Naive thymus-derived CD4-positive, alpha-beta T cell (primary cell): ENCODE data around the gene SYVN1. TPM values are rescaled to one million over a fixed set of nuclear protein-coding genes. Genes with fewer than 3 reads are reported as not detected.

Experiments
- ATAC-seq: fragments of 150-1000 bp; cut with Tn5 transposase; 2 replicates; pipeline ENCODE4 v1.10.0; 2021; ENCODE audit warnings: mild to moderate bottlenecking, moderate library complexity
- CTCF ChIA-PET: fragments of 350-600 bp; sonication (Branson Sonifier 250); formaldehyde crosslinking; loops from one replicate; lab custom pipeline; 2021; ENCODE audit warnings: antibody characterized with exemption; lab: Charles Lee
- POLR2A ChIA-PET: fragments of 350-600 bp; sonication (Branson Sonifier 250); formaldehyde crosslinking; loops from one replicate; lab custom pipeline; 2021; ENCODE audit warnings: antibody characterized with exemption, inconsistent platforms; lab: Charles Lee
- DNase-seq, 9 donors: peaks; one replicate each; pipeline versions ENCODE4 v3.0.0 to v3.0.0-alpha.2; 2020 to 2022; ENCODE audit warnings: mixed read lengths in 1 of 9
- H3K27ac ChIP-seq: one replicate; pipeline ENCODE4 v1.7.0; 2013; ENCODE audit warnings: mild to moderate bottlenecking, low read depth, low read length, moderate library complexity
- H3K27me3 ChIP-seq, 2 donors: one replicate each; pipeline ENCODE4 v1.7.0; 2013; ENCODE audit warnings: low read length in 2 of 2, mild to moderate bottlenecking in 2 of 2, moderate library complexity in 2 of 2; ENCODE audit not compliant: control insufficient read depth in 2 of 2, insufficient read depth in 2 of 2
- H3K36me3 ChIP-seq, 3 experiments: 1 replicate in 2 of 3; 2 replicates in 1 of 3; pipeline ENCODE4 v1.7.0; 2013; ENCODE audit warnings: low read length in 3 of 3, mild to moderate bottlenecking in 3 of 3, moderate library complexity in 1 of 3; ENCODE audit not compliant: insufficient read depth in 3 of 3, control insufficient read depth in 2 of 3
- H3K4me1 ChIP-seq, 2 donors: one replicate each; pipeline ENCODE4 v1.7.0; 2013; ENCODE audit warnings: low read length in 2 of 2, mild to moderate bottlenecking in 2 of 2, moderate library complexity in 1 of 2; ENCODE audit not compliant: control insufficient read depth in 2 of 2, insufficient read depth in 2 of 2
- H3K4me3 ChIP-seq: 2 replicates; pipeline ENCODE4 v1.7.0; 2013; ENCODE audit warnings: mild to moderate bottlenecking, low read length
- H3K9me3 ChIP-seq, 3 experiments: 1 replicate in 2 of 3; 2 replicates in 1 of 3; pipeline ENCODE4 v1.7.0; 2013; ENCODE audit warnings: low read length in 3 of 3; ENCODE audit not compliant: control insufficient read depth in 2 of 3
- H3K27ac Mint-ChIP-seq, 9 donors: one replicate each; pipeline ENCODE4 v1.8.0; 2020 to 2022; ENCODE audit warnings: mixed read lengths in 9 of 9, mild to moderate bottlenecking in 8 of 9, moderate library complexity in 5 of 9, inconsistent platforms in 2 of 9
- H3K27me3 Mint-ChIP-seq, 5 donors: one replicate each; pipeline ENCODE4 v1.8.0; 2021 to 2022; ENCODE audit warnings: mixed read lengths in 5 of 5, mild to moderate bottlenecking in 1 of 5
- H3K36me3 Mint-ChIP-seq, 5 donors: one replicate each; pipeline ENCODE4 v1.8.0; 2020 to 2022; ENCODE audit warnings: mixed read lengths in 5 of 5, mild to moderate bottlenecking in 3 of 5, inconsistent platforms in 1 of 5
- H3K4me1 Mint-ChIP-seq, 7 donors: one replicate each; pipeline ENCODE4 v1.8.0; 2020 to 2022; ENCODE audit warnings: mixed read lengths in 7 of 7, mild to moderate bottlenecking in 3 of 7, inconsistent platforms in 1 of 7
- H3K4me3 Mint-ChIP-seq, 10 donors: one replicate each; pipeline ENCODE4 v1.8.0; 2020 to 2022; ENCODE audit warnings: mild to moderate bottlenecking in 10 of 10, mixed read lengths in 10 of 10, moderate library complexity in 6 of 10, inconsistent platforms in 2 of 10
- H3K9me3 Mint-ChIP-seq, 11 donors: one replicate each; pipeline ENCODE4 v1.8.0; 2020 to 2022; ENCODE audit warnings: mixed read lengths in 11 of 11, mild to moderate bottlenecking in 4 of 11, inconsistent platforms in 1 of 11, moderate library complexity in 1 of 11
- intact Hi-C, 2 donors: fragments of 100-400 bp; cut with micrococcal nuclease; formaldehyde crosslinking; loops; one replicate each; pipeline ENCODE4 v1.15.1; 2023
- polyA plus RNA-seq, 2 donors: library from polyadenylated mRNA; unstranded; fragments of 300-500 nt; fragmentation: Illumina TruSeq; gene quantifications; one replicate each; pipeline ENCODE4 v1.2.3, GENCODE V29; 2021
- total RNA-seq, 6 experiments: library from RNA in 5 of 6; stranded (reverse) in 5 of 6; gene quantifications; 1 replicate in 5 of 6; 2 replicates in 1 of 6; pipeline ENCODE4 v1.2.3 and lab custom pipeline; 2021 to 2026

Gene SYVN1
- total RNA-seq: 10 to 100 TPM; 61.0 to 84.6 (median 67.9) TPM
- 10 to 100 TPM in 1 of 2 donors, 1 to 10 TPM in 1; 8.6 to 15.0 TPM for polyA plus RNA-seq
- 76.1 reads per million, percentile 79 among the genes with 10 or more reads in this experiment for total RNA-seq (lab: John Stamatoyannopoulos, UW)

GRCh38 chr11:65134240-65134951 lies at the start of gene SYVN1:
Gene SYVN1, minus strand, starts transcription at chr11:65134519. Its CDS starts 918 bp downstream, at chr11:65133601.
- DNase-seq (peak; percentile 88 to 95 (median 93)), ATAC-seq (peak; percentile 88)
- peak within 1 kb of the TSS; percentile 90 for H3K4me3 ChIP-seq
- H3K36me3 Mint-ChIP-seq: peaks cover 0 to 16% (median 4%) of the 10 kb centered on the region in 5 donors
- peaks cover 0 to 46% (median 23%) of the 10 kb centered on the region in 3 experiments for H3K36me3 ChIP-seq
- ChIA-PET CTCF (interaction anchor here (0.6 to 2.6 kb wide), 6 partner anchors 12 to 1298 kb away, joined by 3 to 12 read pairs (median 3); partner anchors contain the start of genes FAU and MRPL49), POLR2A (interaction anchor here (0.6 to 8.9 kb wide), 47 partner anchors 8 to 1248 kb away, joined by 3 to 237 read pairs (median 4); partner anchors contain the start of genes CAPN1, CDC42EP2, CDCA5 and DPF2)
- H3K4me1 ChIP-seq: peaks cover 10 to 21% of the 10 kb centered on the region in 2 donors
- peaks cover 0 to 3% (median 0%) of the 10 kb centered on the region in 11 donors for H3K9me3 Mint-ChIP-seq
- H3K27ac Mint-ChIP-seq: peak within 1 kb of the TSS; percentile 97 to 100 (median 99)
- H3K4me1 Mint-ChIP-seq: peaks cover 31 to 50% (median 40%) of the 10 kb centered on the region in 7 donors
- intact Hi-C loops: loop anchor here (1.0 to 2.0 kb wide), 6 partner anchors 17 to 481 kb away; partner anchors contain the start of genes PCNX3 (in 2 of the 2), MAP3K11 (in 1 of the 2), SNX15 (in 1 of the 2) and TIGD3 (in 1 of the 2)
- H3K4me3 Mint-ChIP-seq: peak within 1 kb of the TSS; percentile 89 to 100 (median 99)
- H3K9me3 ChIP-seq: no peaks in the 10 kb centered on the region
- peak within 1 kb of the TSS; percentile 99 for H3K27ac ChIP-seq
- H3K27me3 Mint-ChIP-seq: no peaks in the 10 kb centered on the region
- H3K27me3 ChIP-seq: no peaks in the 10 kb centered on the region

- H3K27me3 ChIP-seq: no peaks in the 10 kb centered on the region
- DNase-seq (no peak), ATAC-seq (no peak)
- ChIA-PET POLR2A (interaction anchor here (0.9 to 4.4 kb wide), 2 partner anchors 48 to 274 kb away, joined by 4 to 43 read pairs; partner anchors contain the start of gene SYVN1), CTCF (interaction anchor here (0.8 to 1.0 kb wide), 2 partner anchors 65 to 484 kb away, joined by 3 to 5 read pairs; no protein-coding TSS in a partner anchor)
- Mint-ChIP-seq H3K9me3 (no peaks in the 10 kb centered on the region), H3K27ac (peak overlapping the region in 5 of 9 donors; percentile 8 to 67 (median 14)), H3K4me1 (peaks cover 14 to 30% (median 24%) of the 10 kb centered on the region in 7 donors), H3K4me3 (peak overlapping the region; percentile 28 to 98 (median 83)), H3K27me3 (peaks cover 0 to 15% (median 0%) of the 10 kb centered on the region in 5 donors), H3K36me3 (peaks cover 0 to 16% (median 0%) of the 10 kb centered on the region in 5 donors)
- no peak overlapping the region for H3K4me3 ChIP-seq
- intact Hi-C loops: no loop called here
- H3K4me1 ChIP-seq: peaks cover 6 to 8% of the 10 kb centered on the region in 2 donors
- H3K36me3 ChIP-seq: peaks cover 0 to 28% (median 3%) of the 10 kb centered on the region in 3 experiments
- H3K27ac ChIP-seq: peak overlapping the region; percentile 93
- no peaks in the 10 kb centered on the region for H3K9me3 ChIP-seq
These were observed 49.0 kb upstream of the SYVN1 start for GRCh38 chr11:65183201-65183891.

GRCh38 chr11:65182258-65183170 lies 48.2 kb upstream of the SYVN1 start:
- Histone ChIP-seq H3K36me3 (peaks cover 0 to 20% (median 3%) of the 10 kb centered on the region in 3 experiments), H3K4me1 (peaks cover 6 to 8% of the 10 kb centered on the region in 2 donors), H3K27ac (peak overlapping the region; percentile 93), H3K27me3 (no peaks in the 10 kb centered on the region), H3K9me3 (no peaks in the 10 kb centered on the region), H3K4me3 (peak overlapping the region; percentile 79)
- intact Hi-C loops: no loop called here
- peaks cover 0 to 16% (median 0%) of the 10 kb centered on the region in 5 donors for H3K36me3 Mint-ChIP-seq
- peak in 1 of 9 donors; percentile 2 for DNase-seq
- peaks cover 0 to 22% (median 0%) of the 10 kb centered on the region in 5 donors for H3K27me3 Mint-ChIP-seq
- H3K9me3 Mint-ChIP-seq: no peaks in the 10 kb centered on the region
- H3K4me1 Mint-ChIP-seq: peaks cover 14 to 30% (median 24%) of the 10 kb centered on the region in 7 donors
- H3K27ac Mint-ChIP-seq: peak overlapping the region in 8 of 9 donors; percentile 55 to 84 (median 77)
- no peak for ATAC-seq
- CTCF ChIA-PET: interaction anchor here (0.8 to 1.1 kb wide), 3 partner anchors 64 to 485 kb away, joined by 3 to 5 read pairs (median 3); no protein-coding TSS in a partner anchor
- H3K4me3 Mint-ChIP-seq: peak overlapping the region; percentile 77 to 98 (median 88)
- POLR2A ChIA-PET: interaction anchor here (0.6 to 4.4 kb wide), 7 partner anchors 47 to 352 kb away, joined by 3 to 43 read pairs (median 4); partner anchors contain the start of genes DPF2, FAU, MRPL49 and POLA2

GRCh38 chr11:65181569-65182257 lies 47.4 kb upstream of the SYVN1 start, which contains the start of gene CAPN1:
Gene CAPN1, plus strand, starts transcription at chr11:65181928. Its CDS starts 774 bp downstream, at chr11:65182702.
- H3K27ac ChIP-seq: peak within 1 kb of the TSS; percentile 93
- Mint-ChIP-seq H3K36me3 (peaks cover 0 to 14% (median 0%) of the 10 kb centered on the region in 5 donors), H3K27ac (peak within 1 kb of the TSS; percentile 36 to 92 (median 84)), H3K4me3 (peak within 1 kb of the TSS; percentile 80 to 98 (median 90)), H3K27me3 (peaks cover 0 to 22% (median 0%) of the 10 kb centered on the region in 5 donors), H3K9me3 (no peaks in the 10 kb centered on the region), H3K4me1 (peaks cover 13 to 30% (median 23%) of the 10 kb centered on the region in 7 donors)
- H3K27me3 ChIP-seq: no peaks in the 10 kb centered on the region
- ATAC-seq (peak; percentile 77), DNase-seq (peak in 8 of 9 donors; percentile 42 to 74 (median 50))
- CTCF ChIA-PET: interaction anchor here (1.1 kb wide), 1 partner anchor 71 kb away, joined by 3 read pairs; no protein-coding TSS in a partner anchor
- POLR2A ChIA-PET: interaction anchor here (1.0 to 4.4 kb wide), 8 partner anchors 46 to 256 kb away, joined by 3 to 43 read pairs (median 5); partner anchors contain the start of genes DPF2, FAU, MRPL49 and POLA2
- peaks cover 0 to 13% (median 3%) of the 10 kb centered on the region in 3 experiments for H3K36me3 ChIP-seq
- intact Hi-C loops: loop anchor here (1.0 to 2.0 kb wide), 9 partner anchors 46 to 493 kb away; partner anchors contain the start of genes FAU (in 2 of the 2), MRPL49 (in 2 of the 2), SNX15 (in 1 of the 2) and TM7SF2 (in 1 of the 2)
- peaks cover 6 to 8% of the 10 kb centered on the region in 2 donors for H3K4me1 ChIP-seq
- no peaks in the 10 kb centered on the region for H3K9me3 ChIP-seq
- peak within 1 kb of the TSS; percentile 79 for H3K4me3 ChIP-seq
